ENCODE data around the gene HSD3B1. TPM values are rescaled to one million over a fixed set of nuclear protein-coding genes. Genes with fewer than 3 reads are reported as not detected.

Gene HSD3B1
- total RNA-seq, 1 experiment from 2014 or later = not detected

- no peak for TF ChIP-seq PRDM15 (CRISPR knock-in tag; IDR thresholded peaks at IDR 0.05)
- no peak for TF ChIP-seq FOXP4 (CRISPR knock-in tag; IDR thresholded peaks at IDR 0.05)
- no peak for TF ChIP-seq RORB (CRISPR knock-in tag; IDR thresholded peaks at IDR 0.05)
These were observed 28.4 kb downstream of the HSD3B1 start (continued) for GRCh38 chr1:119535381-119535780.

GRCh38 chr1:119537966-119538365 is 31.0 kb downstream of the HSD3B1 start:
- TF ChIP-seq ZBTB21 (CRISPR knock-in tag; IDR thresholded peaks at IDR 0.05; ENCODE audit: borderline replicate concordance) (no peak), ZNF396 (CRISPR knock-in tag; IDR thresholded peaks at IDR 0.05; ENCODE audit: borderline replicate concordance) (no peak), E2F5 (CRISPR knock-in tag; IDR thresholded peaks at IDR 0.05) (no peak), SMAD3 (CRISPR knock-in tag; IDR thresholded peaks at IDR 0.05; ENCODE audit: borderline replicate concordance) (no peak), ZNF317 (CRISPR knock-in tag; IDR thresholded peaks at IDR 0.05; ENCODE audit: borderline replicate concordance, low read depth) (no peak), ERG (CRISPR knock-in tag; IDR thresholded peaks at IDR 0.05) (no peak), ATF2 (CRISPR knock-in tag; IDR thresholded peaks at IDR 0.05; ENCODE audit: borderline replicate concordance, low read depth) (no peak), IRF1 (CRISPR knock-in tag; IDR thresholded peaks at IDR 0.05) (no peak), KAT7 (CRISPR knock-in tag; IDR thresholded peaks at IDR 0.05; ENCODE audit: borderline replicate concordance) (no peak), ZMAT4 (CRISPR knock-in tag; IDR thresholded peaks at IDR 0.05) (no peak), GRHL2 (CRISPR knock-in tag; IDR thresholded peaks at IDR 0.05; ENCODE audit: insufficient replicate concordance, severe bottlenecking) (no peak), RORB (CRISPR knock-in tag; IDR thresholded peaks at IDR 0.05) (no peak), EMX1 (CRISPR knock-in tag; IDR thresholded peaks at IDR 0.05) (no peak), SOX15 (CRISPR knock-in tag; IDR thresholded peaks at IDR 0.05) (no peak), NFE2L1 (CRISPR knock-in tag; IDR thresholded peaks at IDR 0.05) (no peak), AR (CRISPR knock-in tag; IDR thresholded peaks at IDR 0.05) (no peak), GTF2I (CRISPR knock-in tag; conservative IDR thresholded peaks at IDR 0.05) (no peak)
- Mint-ChIP-seq H3K9me3 (no peaks in the 10 kb centered on the region; the same call in 1 of the 2 replicates), H3K36me3 (no peaks in the 10 kb centered on the region), H3K4me1 (no peaks in the 10 kb centered on the region), H3K27ac (no peak overlapping the region), H3K4me3 (no peak overlapping the region), H3K27me3 (ENCODE audit: low read depth) (no peaks in the 10 kb centered on the region; the same call in 1 of the 2 replicates)
- POLR2A ChIA-PET = no interaction called here
- no peak for ATAC-seq
- CTCF ChIA-PET = interaction anchor here (1.0 to 1.1 kb wide), 2 partner anchors 12 to 62 kb away, joined by 3 read pairs; no protein-coding TSS in a partner anchor
- DNase-seq (ENCODE audit: low spot score) = no peak

All from WTC11 (cell line).